Heart right ventricle (tissue), 16 donors: ENCODE data around the gene ABLIM2. TPM values are rescaled to one million over a fixed set of nuclear protein-coding genes. Genes with fewer than 3 reads are reported as not detected.

Experiments
- ATAC-seq, 8 donors: fragments of 200-7000 bp; cut with Tn5 transposase; one replicate each; pipeline ENCODE4 v1.9.1; 2020; ENCODE audit warnings: mild to moderate bottlenecking in 8 of 8, moderate library complexity in 8 of 8, moderate number of reproducible peaks in 1 of 8
- DNase-seq, 2 donors: peaks; one replicate each; pipeline ENCODE4 v3.0.0-alpha.2; 2020
- H3K27ac ChIP-seq, 10 donors: fragments of 200-600 bp; sonication (generic) in 2 of 10; one replicate each; pipeline versions ENCODE4 v1.5.0 to v1.8.0; 2020 to 2022; ENCODE audit warnings: mild to moderate bottlenecking in 3 of 10
- H3K27me3 ChIP-seq, 7 donors: fragments of 200-600 bp; one replicate each; pipeline ENCODE4 v1.8.0; 2021 to 2022; ENCODE audit warnings: mild to moderate bottlenecking in 2 of 7
- H3K36me3 ChIP-seq, 9 donors: fragments of 200-600 bp; sonication (generic) in 1 of 9; one replicate each; pipeline versions ENCODE4 v1.5.0 to v1.8.0; 2020 to 2022; ENCODE audit warnings: mild to moderate bottlenecking in 2 of 9
- H3K4me1 ChIP-seq, 9 donors: fragments of 200-600 bp; sonication (generic) in 1 of 9; one replicate each; pipeline versions ENCODE4 v1.5.0 to v1.8.0; 2020 to 2022; ENCODE audit warnings: mild to moderate bottlenecking in 4 of 9
- H3K4me3 ChIP-seq, 10 donors: fragments of 200-600 bp; sonication (generic) in 2 of 10; one replicate each; pipeline versions ENCODE4 v1.5.0 to v1.8.0; 2020 to 2022; ENCODE audit warnings: mild to moderate bottlenecking in 7 of 10, moderate library complexity in 2 of 10
- H3K9me3 ChIP-seq, 11 donors: fragments of 200-600 bp in 10 of 11; sonication (generic) in 2 of 11; one replicate each; pipeline versions ENCODE4 v1.5.0 to v1.8.0; 2013 to 2022; ENCODE audit warnings: mild to moderate bottlenecking in 2 of 11, control low read depth in 1 of 11, moderate library complexity in 1 of 11
- CTCF ChIP-seq, 9 donors: fragments of 200-600 bp; sonication (generic) in 2 of 9; IDR thresholded peaks; one replicate each; pipeline versions ENCODE4 v1.5.0 to v1.8.0; 2021 to 2022; ENCODE audit warnings: antibody characterized with exemption in 9 of 9, mild to moderate bottlenecking in 5 of 9, moderate library complexity in 1 of 9
- WGBS, 2 donors: extraction: QIAGEN DNeasy Blood & Tissue Kit; methylation state at CpG; one replicate each; pipeline ENCODE4 v1.1.7; 2013; ENCODE audit warnings: inconsistent platforms in 1 of 2; 5-methylcytosine and 5-hydroxymethylcytosine counted together
- intact Hi-C, 10 donors: fragments of 100-400 bp; cut with DNase I; formaldehyde crosslinking; loops; one replicate each; pipeline versions ENCODE4 v1.11.1 to v1.14.2; 2022
- polyA plus RNA-seq, 2 donors: library from polyadenylated mRNA; stranded (reverse); fragments of 200-250 nt; gene quantifications; one replicate each; pipeline ENCODE4 v1.2.3, GENCODE V29; 2013
- total RNA-seq, 10 donors: library from RNA; stranded (reverse); fragmentation: NEBNext Ultra II Directional in 3 of 10; extraction: Animal tissue kit (Norgen Biotek cat#: 25700) in 3 of 10; gene quantifications; one replicate each; pipeline versions ENCODE4 v1.2.1 to v1.2.4, GENCODE V29; 2021 to 2023
- donor health status: Arrhythmogenic right ventricular cardiomyopathy.
- donor health status: ischemic (EF 13 %, LVEDD 7.1; RV severe dilation, severe dysfunction).
- donor health status: healthy with polysubstance abuse.
- donor health status: DM: no; HTN: yes; CAD: no.
- donor health status: DM: no; HTN: no; CAD: no.
- donor health status: ischemic (EF 25% LVEDD 6.9; RV normal size, moderate dysfunction).
- donor health status: ischemic (EF 25% LVEDD 5.7; RV mildly dilated, moderate dysfunction).
- donor health status: healthy.
- donor health status: DM: yes; HTN: yes; CAD: no.
- donor health status: Ischemic cardiomyopathy.
- donor health status: ischemic (EF 35%, LVEDD 5.7; RV mildly dilated, moderate dysfunction).
- donor health status: nonischemic (EF 11% LVEDD 7.7; RV severe dilation, severe dysfunction).
- donor health status: DM: yes; HTN: yes; CAD: no.
- donor health status: PGD.
- donor health status: ischemic (EF 29% LVEDD 5.4; RV normal size, mild dysfunction).
- donor health status: nonischemic (EF 23%, LVEDD 6.1; RV moderate dilation, normal function).

ABLIM2 gene
- total and polyA plus RNA-seq, 12 donors: 7.2 to 27.8 (median 17.6) TPM

- DNase-seq: no peak
- Histone ChIP-seq H3K9me3 (peaks cover 0 to 6% (median 0%) of the 10 kb centered on the region in 11 donors), H3K4me3 (no peak overlapping the region), H3K27me3 (no peaks in the 10 kb centered on the region), H3K27ac (no peak overlapping the region), H3K36me3 (no peaks in the 10 kb centered on the region), H3K4me1 (no peaks in the 10 kb centered on the region)
- intact Hi-C loops: no loop called here
- no peak for ATAC-seq
- WGBS, 2 donors: 87 to 89% methylated on average over 8 of the region's 8 CpGs
- TF ChIP-seq CTCF (IDR thresholded peaks at IDR 0.05): no peak
Observed at GRCh38 chr4:7998447-7998846, 160.2 kb downstream of the ABLIM2 start.

- H3K36me3 ChIP-seq: no peaks in the 10 kb centered on the region
- intact Hi-C loops: no loop called here
- WGBS, 2 donors: 96% methylated on average over 6 of the region's 6 CpGs
Observed at GRCh38 chr4:7995866-7996265, 162.7 kb downstream of the ABLIM2 start.

GRCh38 chr4:7995135-7995534 lies 163.5 kb downstream of the ABLIM2 start:
- intact Hi-C loops: no loop called here
- 83 to 95% methylated on average over 7 of the region's 7 CpGs for WGBS, 2 donors
- no peaks in the 10 kb centered on the region for H3K36me3 ChIP-seq
- no peak for TF ChIP-seq CTCF (IDR thresholded peaks at IDR 0.05)
- no peaks in the 10 kb centered on the region for H3K27me3 ChIP-seq
- no peak for ATAC-seq
- H3K27ac ChIP-seq: no peak overlapping the region
- H3K4me3 ChIP-seq: no peak overlapping the region
- no peak for DNase-seq
- no peaks in the 10 kb centered on the region for H3K4me1 ChIP-seq
- H3K9me3 ChIP-seq: peaks cover 0 to 6% (median 0%) of the 10 kb centered on the region in 11 donors

More at GRCh38 chr4:7995866-7996265, 162.7 kb downstream of the ABLIM2 start:
- no peak for TF ChIP-seq CTCF (IDR thresholded peaks at IDR 0.05)
- H3K4me3 ChIP-seq: no peak overlapping the region
- peaks cover 0 to 6% (median 0%) of the 10 kb centered on the region in 11 donors for H3K9me3 ChIP-seq
- H3K27me3 ChIP-seq: no peaks in the 10 kb centered on the region
- H3K27ac ChIP-seq: no peak overlapping the region
- ATAC-seq (no peak), DNase-seq (no peak)
- H3K4me1 ChIP-seq: no peaks in the 10 kb centered on the region

- DNase-seq (no peak), ATAC-seq (no peak)
- WGBS, 2 donors: 82 to 84% methylated on average over 6 of the region's 6 CpGs
- peaks cover 0 to 19% (median 2%) of the 10 kb centered on the region in 11 donors for H3K9me3 ChIP-seq
- no peak overlapping the region for H3K4me3 ChIP-seq
- no peak overlapping the region for H3K27ac ChIP-seq
- intact Hi-C loops: no loop called here
- H3K4me1 ChIP-seq: no peaks in the 10 kb centered on the region
- H3K36me3 ChIP-seq: no peaks in the 10 kb centered on the region
- H3K27me3 ChIP-seq: no peaks in the 10 kb centered on the region
- TF ChIP-seq CTCF (IDR thresholded peaks at IDR 0.05): no peak
Observed at GRCh38 chr4:7993671-7994070, 164.9 kb downstream of the ABLIM2 start.
